ENCODE results near the gene AGA.

DNA sequence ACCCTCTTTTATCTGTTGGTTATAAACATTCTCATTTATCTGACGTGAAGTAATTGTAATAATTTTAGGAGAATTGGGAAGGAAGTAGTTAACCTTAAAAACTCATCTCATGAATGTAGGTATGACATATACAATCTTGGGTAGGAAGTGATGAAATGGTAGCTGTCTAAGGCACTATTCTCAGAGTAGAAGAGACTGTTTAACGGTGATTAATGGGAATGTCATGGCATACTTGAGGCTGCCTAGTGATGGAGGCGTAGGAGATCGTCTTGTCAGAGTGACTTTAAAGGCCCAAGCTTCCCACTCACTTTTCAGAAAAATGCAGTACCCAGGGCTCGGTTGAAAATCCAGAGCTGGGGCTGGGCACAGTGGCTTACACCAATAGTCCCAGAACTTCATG is 19.4 kb upstream of the AGA start:
- TF ChIP-seq EZH2 (IDR thresholded peaks at IDR 0.05; ENCODE audit: low read depth), result no peak
- TF ChIP-seq, protein P1, sequence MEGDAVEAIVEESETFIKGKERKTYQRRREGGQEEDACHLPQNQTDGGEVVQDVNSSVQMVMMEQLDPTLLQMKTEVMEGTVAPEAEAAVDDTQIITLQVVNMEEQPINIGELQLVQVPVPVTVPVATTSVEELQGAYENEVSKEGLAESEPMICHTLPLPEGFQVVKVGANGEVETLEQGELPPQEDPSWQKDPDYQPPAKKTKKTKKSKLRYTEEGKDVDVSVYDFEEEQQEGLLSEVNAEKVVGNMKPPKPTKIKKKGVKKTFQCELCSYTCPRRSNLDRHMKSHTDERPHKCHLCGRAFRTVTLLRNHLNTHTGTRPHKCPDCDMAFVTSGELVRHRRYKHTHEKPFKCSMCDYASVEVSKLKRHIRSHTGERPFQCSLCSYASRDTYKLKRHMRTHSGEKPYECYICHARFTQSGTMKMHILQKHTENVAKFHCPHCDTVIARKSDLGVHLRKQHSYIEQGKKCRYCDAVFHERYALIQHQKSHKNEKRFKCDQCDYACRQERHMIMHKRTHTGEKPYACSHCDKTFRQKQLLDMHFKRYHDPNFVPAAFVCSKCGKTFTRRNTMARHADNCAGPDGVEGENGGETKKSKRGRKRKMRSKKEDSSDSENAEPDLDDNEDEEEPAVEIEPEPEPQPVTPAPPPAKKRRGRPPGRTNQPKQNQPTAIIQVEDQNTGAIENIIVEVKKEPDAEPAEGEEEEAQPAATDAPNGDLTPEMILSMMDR (conservative IDR thresholded peaks at IDR 0.05), result no peak
